Measurements from ENCODE around the gene ZNF92. TPM values are rescaled to one million over a fixed set of nuclear protein-coding genes. Genes with fewer than 3 reads are reported as not detected.
A peak's percentile ranks its signal among the peaks of the same experiment; 100 is the strongest.

ZNF92 gene
- total and polyA plus RNA-seq, 2 of the 13 experiments (the other 11 are each of a cell fraction or from before 2014, with no cell fraction given), result 4.0 to 13.2 TPM

GRCh38 chr7:65373608-65374351, at the start of gene ZNF92 (continued):
- TF ChIP-seq SOX6 (IDR thresholded peaks at IDR 0.05) (no peak), SOX6 (CRISPR knock-in tag; IDR thresholded peaks at IDR 0.05) (peak; percentile 45; the same call in 1 of the 2 replicates), RBFOX2 (IDR thresholded peaks at IDR 0.05; ENCODE audit: low read depth, low read length) (peak; percentile 74), ISX (CRISPR knock-in tag; conservative IDR thresholded peaks at IDR 0.05) (no peak), SMARCE1 (IDR thresholded peaks at IDR 0.05; ENCODE audit: borderline replicate concordance) (no peak), XBP1 (CRISPR knock-in tag; IDR thresholded peaks at IDR 0.05) (no peak), ZKSCAN1 (IDR thresholded peaks at IDR 0.05; ENCODE audit: low read length) (no peak), ZNF138 (CRISPR knock-in tag; IDR thresholded peaks at IDR 0.05; ENCODE audit: low read depth) (peak; percentile 84; the same call in 1 of the 2 replicates), GABPA (IDR thresholded peaks at IDR 0.05; ENCODE audit: low read depth, low read length) (no peak), GABPA (CRISPR knock-in tag; IDR thresholded peaks at IDR 0.05; ENCODE audit: low read depth) (peak; percentile 54; the same call in 1 of the 2 replicates), ZNF30 (CRISPR knock-in tag; IDR thresholded peaks at IDR 0.05) (no peak), ZNF260 (CRISPR knock-in tag; IDR thresholded peaks at IDR 0.05; ENCODE audit: borderline replicate concordance, low read depth) (no peak), KDM2A (CRISPR knock-in tag; IDR thresholded peaks at IDR 0.05; ENCODE audit: borderline replicate concordance, low read depth) (peak; percentile 52; the same call in 1 of the 2 replicates), FOSL2 (CRISPR knock-in tag; IDR thresholded peaks at IDR 0.05) (no peak), ZNF12 (CRISPR knock-in tag; IDR thresholded peaks at IDR 0.05) (no peak), FLYWCH1 (CRISPR knock-in tag; IDR thresholded peaks at IDR 0.05) (no peak), ZNF749 (CRISPR knock-in tag; IDR thresholded peaks at IDR 0.05; ENCODE audit: borderline replicate concordance) (peak; percentile 63; the same call in 1 of the 2 replicates), ZNF143 (CRISPR knock-in tag; IDR thresholded peaks at IDR 0.05) (0 out of 2 replicates have a peak, but pooled peaks have one; percentile 16), HMG20B (CRISPR knock-in tag; conservative IDR thresholded peaks at IDR 0.05) (no peak), MZF1 (CRISPR knock-in tag; IDR thresholded peaks at IDR 0.05; ENCODE audit: borderline replicate concordance) (no peak)
- TF ChIP-seq, protein P1, sequence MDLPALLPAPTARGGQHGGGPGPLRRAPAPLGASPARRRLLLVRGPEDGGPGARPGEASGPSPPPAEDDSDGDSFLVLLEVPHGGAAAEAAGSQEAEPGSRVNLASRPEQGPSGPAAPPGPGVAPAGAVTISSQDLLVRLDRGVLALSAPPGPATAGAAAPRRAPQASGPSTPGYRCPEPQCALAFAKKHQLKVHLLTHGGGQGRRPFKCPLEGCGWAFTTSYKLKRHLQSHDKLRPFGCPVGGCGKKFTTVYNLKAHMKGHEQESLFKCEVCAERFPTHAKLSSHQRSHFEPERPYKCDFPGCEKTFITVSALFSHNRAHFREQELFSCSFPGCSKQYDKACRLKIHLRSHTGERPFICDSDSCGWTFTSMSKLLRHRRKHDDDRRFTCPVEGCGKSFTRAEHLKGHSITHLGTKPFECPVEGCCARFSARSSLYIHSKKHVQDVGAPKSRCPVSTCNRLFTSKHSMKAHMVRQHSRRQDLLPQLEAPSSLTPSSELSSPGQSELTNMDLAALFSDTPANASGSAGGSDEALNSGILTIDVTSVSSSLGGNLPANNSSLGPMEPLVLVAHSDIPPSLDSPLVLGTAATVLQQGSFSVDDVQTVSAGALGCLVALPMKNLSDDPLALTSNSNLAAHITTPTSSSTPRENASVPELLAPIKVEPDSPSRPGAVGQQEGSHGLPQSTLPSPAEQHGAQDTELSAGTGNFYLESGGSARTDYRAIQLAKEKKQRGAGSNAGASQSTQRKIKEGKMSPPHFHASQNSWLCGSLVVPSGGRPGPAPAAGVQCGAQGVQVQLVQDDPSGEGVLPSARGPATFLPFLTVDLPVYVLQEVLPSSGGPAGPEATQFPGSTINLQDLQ (CRISPR knock-in tag; IDR thresholded peaks at IDR 0.05), result no peak
- TF ChIP-seq, protein P2, sequence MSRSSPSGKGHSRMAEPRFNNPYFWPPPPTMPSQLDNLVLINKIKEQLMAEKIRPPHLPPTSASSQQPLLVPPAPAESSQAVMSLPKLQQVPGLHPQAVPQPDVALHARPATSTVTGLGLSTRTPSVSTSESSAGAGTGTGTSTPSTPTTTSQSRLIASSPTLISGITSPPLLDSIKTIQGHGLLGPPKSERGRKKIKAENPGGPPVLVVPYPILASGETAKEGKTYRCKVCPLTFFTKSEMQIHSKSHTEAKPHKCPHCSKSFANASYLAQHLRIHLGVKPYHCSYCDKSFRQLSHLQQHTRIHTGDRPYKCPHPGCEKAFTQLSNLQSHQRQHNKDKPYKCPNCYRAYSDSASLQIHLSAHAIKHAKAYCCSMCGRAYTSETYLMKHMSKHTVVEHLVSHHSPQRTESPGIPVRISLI (CRISPR knock-in tag; IDR thresholded peaks at IDR 0.05; ENCODE audit: borderline replicate concordance), result peak; percentile 27; the same call in 1 of the 2 replicates
- TF ChIP-seq, protein P3, sequence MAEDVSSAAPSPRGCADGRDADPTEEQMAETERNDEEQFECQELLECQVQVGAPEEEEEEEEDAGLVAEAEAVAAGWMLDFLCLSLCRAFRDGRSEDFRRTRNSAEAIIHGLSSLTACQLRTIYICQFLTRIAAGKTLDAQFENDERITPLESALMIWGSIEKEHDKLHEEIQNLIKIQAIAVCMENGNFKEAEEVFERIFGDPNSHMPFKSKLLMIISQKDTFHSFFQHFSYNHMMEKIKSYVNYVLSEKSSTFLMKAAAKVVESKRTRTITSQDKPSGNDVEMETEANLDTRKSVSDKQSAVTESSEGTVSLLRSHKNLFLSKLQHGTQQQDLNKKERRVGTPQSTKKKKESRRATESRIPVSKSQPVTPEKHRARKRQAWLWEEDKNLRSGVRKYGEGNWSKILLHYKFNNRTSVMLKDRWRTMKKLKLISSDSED (CRISPR knock-in tag; IDR thresholded peaks at IDR 0.05), result no peak
- TF ChIP-seq, protein P4, sequence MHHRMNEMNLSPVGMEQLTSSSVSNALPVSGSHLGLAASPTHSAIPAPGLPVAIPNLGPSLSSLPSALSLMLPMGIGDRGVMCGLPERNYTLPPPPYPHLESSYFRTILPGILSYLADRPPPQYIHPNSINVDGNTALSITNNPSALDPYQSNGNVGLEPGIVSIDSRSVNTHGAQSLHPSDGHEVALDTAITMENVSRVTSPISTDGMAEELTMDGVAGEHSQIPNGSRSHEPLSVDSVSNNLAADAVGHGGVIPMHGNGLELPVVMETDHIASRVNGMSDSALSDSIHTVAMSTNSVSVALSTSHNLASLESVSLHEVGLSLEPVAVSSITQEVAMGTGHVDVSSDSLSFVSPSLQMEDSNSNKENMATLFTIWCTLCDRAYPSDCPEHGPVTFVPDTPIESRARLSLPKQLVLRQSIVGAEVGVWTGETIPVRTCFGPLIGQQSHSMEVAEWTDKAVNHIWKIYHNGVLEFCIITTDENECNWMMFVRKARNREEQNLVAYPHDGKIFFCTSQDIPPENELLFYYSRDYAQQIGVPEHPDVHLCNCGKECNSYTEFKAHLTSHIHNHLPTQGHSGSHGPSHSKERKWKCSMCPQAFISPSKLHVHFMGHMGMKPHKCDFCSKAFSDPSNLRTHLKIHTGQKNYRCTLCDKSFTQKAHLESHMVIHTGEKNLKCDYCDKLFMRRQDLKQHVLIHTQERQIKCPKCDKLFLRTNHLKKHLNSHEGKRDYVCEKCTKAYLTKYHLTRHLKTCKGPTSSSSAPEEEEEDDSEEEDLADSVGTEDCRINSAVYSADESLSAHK (CRISPR knock-in tag; IDR thresholded peaks at IDR 0.05; ENCODE audit: borderline replicate concordance), result no peak
